GM19328 (cell line): ENCODE results near the gene RHOF.

ENCODE experiments used
- ATAC-seq: cut with Tn5 transposase; IDR thresholded peaks from one replicate; pipeline ENCODE4 v1.9.1; 2021; ENCODE audit warnings: mild to moderate bottlenecking, moderate library complexity; ENCODE audit not compliant: unreplicated experiment

The RHOF gene

DNA sequence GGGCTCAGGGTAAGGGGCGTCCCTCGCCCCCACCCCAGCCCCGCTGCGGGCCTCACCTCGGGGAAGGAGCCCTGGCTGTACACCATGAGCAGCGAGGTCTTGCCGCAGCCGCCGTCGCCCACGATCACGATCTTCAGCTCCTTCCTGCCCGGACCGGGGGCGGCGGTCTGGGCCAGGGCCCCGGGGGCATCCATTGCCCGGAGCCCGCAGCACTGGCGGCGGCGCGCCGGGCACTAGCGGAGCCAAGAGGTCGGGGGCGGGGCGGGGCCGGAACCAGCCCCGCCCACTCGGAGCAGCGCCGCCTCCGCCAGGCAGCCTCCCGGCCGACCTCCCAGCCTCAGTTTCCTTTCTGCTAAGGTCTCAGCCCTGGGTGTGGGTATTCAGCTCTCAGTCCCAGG, at the start of gene RHOF:
RHOF (minus strand) TSS at position 249 of the 398 bp plus-strand sequence; CDS start at position 194, 55 bp downstream.
- ATAC-seq, result peak; percentile 8

- ATAC-seq, result no peak
Observed at GRCh38 chr12:121839993-121840761, 46.7 kb upstream of the RHOF start.

- peak; percentile 87 for ATAC-seq
Observed at GRCh38 chr12:121839106-121839992, 45.9 kb upstream of the RHOF start.

GRCh38 chr12:121838126-121838525, 44.6 kb upstream of the RHOF start:
- no peak for ATAC-seq

DNA sequence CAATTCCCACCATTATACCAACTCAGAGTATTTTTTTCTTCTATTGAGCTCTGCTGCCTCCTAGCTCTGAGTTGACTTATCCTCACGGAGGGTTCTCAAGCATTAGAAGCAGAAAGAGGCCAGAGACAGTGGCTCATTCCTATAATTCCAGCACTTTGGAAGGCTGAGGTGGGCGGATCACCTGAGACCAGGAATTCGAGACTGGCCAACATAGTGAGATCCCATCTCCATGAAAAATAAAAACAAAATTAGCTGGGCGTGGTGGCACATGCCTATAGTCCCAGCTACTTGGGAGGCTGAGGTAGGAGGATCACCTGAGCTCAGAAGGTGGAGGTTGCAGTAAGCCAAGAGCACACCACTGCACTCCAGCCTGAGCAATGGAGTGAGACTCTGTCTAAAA, 44.2 kb upstream of the RHOF start:
- ATAC-seq, result no peak

DNA sequence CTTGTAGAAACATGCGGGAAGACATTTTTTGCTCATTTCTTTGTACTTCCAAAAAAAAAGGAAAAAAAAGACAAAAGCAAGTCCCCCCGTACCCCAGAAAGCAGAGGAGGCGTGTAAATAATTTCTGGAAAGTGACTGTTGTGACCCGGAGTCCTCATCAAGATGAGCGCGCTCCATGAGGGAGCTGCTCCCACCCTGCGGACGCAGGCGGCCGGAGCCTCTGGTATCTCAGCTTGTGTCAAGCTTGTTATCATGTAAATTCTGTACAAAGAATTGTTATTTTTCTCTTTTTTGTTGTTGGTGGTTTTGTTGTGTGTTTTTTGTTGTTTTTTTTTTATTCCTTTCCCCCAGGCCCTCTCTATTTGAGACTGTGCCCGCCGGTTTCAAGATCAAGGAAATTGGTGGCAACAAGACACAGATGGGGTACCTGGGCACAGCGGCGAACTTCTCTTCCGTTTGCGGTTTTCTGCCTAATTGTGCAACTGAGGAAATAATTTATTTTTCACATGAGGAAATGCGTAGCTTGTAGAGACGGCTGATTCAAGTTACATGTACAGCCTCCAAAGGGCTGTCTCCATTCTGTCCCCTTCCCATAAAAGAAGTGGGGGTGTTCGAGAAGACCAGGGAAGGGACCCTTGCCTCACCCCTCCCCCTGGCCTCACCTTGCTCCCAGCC, 38.2 kb upstream of the RHOF start:
- no peak for ATAC-seq

GRCh38 chr12:121830588-121831265, 37.2 kb upstream of the RHOF start:
- ATAC-seq, result no peak

GRCh38 chr12:121830134-121830533, 36.6 kb upstream of the RHOF start:
- no peak for ATAC-seq

DNA sequence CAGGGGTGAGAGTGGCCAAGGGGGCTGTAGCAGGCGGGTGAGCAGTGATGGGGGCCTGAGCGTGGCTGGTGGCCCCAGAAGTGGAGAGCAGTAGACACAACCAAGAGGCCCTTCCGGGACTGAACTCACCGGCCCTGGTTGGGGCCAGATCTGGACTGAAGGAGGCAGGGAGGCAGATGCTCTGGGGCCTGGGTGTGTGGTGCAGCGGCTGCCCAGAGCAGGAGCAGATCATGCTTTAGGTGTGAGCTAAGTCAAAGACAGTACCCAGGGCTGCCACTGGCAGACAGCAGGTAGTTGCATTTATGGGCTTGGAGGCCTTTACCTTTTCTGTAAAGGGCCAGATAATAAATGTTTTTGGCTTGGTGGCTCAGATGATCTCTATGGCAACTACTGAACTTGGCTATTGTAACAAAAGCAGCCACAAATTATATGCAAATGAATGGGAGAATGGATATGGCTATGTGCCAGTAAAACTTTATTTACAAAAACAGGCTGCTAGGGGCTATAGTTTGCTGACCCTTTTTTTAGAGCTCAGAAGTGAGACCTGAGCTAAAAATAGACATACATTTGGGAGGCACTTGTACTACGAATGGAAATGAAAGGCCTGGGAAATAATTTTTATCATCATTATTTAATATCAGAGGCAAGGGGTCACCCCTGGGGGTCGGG, 35.9 kb upstream of the RHOF start:
- no peak for ATAC-seq

DNA sequence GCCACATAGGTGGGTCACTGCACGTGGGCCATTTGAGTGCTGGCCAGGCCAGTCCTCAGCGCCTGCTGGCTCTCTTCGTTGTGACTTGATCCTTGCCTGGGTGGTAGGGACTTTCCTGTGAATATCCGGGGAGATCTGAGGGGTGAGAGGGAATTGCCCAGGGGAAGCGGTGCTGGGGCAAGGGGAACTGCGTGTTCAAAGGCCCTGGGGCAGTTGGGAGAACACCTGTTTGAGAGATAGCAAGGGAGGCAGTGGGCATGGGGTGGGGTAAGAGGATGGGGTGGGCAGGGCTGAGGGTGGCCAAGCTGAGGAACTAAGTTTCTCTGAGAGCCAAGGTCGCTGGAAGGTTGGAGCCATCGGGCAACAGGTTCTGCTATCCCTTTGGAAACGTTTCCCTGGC, 35.3 kb upstream of the RHOF start:
- no peak for ATAC-seq

GRCh38 chr12:121828306-121828705, 34.8 kb upstream of the RHOF start:
- no peak for ATAC-seq

DNA sequence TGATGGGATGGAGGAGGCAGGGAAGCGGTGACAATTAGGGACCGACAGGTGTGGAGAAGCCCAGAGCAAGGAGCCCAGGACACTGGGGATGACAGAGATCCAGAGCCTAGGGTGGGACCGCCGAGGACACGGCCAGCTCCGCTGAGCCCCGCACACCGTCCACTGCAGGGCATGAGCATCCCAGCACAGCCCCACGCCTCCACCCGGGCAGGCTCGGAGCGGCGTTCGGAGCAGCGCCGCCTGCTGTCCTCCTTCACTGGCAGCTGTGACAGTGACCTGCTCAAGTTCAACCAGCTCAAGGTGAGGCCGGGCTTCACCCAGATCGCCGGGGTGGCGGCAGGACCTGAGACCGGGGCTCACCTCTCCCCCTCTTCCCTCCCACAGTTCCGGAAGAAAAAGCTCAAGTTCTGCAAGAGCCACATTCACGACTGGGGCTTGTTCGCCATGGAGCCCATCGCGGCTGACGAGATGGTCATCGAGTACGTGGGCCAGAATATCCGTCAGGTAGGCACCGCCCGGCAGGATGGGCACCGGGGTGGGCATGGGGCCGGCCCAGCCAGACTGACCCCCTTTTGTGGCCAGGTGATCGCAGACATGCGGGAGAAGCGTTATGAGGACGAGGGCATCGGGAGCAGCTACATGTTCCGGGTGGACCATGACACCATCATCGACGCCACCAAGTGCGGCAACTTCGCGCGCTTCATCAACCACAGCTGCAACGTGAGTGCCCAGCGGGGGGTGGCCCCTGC, 34.0 kb upstream of the RHOF start:
- no peak for ATAC-seq

- ATAC-seq, result no peak
Observed at GRCh38 chr12:121826318-121827150, 33.0 kb upstream of the RHOF start.

DNA sequence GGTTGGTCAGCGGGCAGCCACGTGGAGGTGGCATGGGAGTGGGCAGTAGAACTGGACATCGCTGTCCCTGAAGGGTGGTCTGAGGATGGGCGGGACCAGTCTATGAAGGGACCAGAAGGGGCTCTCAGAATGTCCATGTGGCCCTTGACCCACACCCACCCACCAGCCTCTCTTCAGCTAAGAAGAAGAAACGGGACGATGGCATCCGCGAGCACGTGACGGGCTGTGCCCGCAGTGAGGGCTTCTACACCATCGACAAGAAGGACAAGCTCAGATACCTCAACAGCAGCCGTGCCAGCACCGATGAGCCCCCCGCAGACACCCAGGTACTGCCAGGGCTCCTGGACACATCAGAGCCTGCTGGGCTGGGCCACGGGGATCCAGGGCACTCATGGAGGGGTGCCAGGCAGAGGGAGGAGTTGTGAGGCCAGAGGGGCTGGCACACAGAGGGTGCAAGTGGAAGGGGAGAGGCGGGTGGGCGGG, 31.6 kb upstream of the RHOF start:
- no peak for ATAC-seq

GRCh38 chr12:121823727-121824115, 30.2 kb upstream of the RHOF start:
- ATAC-seq, result no peak

- ATAC-seq, result no peak
Observed at GRCh38 chr12:121823101-121823726, 29.7 kb upstream of the RHOF start.

DNA sequence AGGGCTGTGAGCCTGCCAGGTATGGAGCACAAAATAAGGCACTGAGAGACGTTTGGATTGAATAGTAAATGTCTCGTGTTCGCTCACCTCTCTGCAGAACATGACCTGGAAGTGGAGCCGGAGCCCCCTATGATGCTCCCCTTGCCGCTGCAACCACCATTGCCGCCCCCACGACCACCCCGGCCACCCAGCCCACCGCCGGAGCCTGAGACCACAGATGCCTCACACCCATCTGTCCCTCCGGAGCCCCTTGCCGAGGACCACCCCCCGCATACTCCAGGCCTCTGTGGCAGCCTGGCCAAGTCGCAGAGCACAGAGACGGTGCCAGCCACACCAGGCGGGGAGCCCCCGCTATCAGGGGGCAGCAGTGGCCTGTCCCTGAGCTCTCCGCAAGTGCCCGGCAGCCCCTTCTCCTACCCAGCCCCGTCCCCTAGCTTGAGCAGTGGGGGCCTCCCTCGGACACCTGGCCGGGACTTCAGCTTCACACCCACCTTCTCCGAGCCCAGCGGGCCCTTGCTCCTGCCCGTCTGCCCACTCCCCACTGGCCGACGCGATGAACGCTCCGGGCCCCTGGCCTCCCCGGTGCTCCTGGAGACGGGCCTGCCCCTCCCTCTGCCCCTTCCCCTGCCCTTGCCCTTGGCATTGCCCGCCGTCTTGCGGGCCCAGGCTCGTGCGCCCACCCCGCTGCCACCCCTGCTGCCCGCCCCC, 29.1 kb upstream of the RHOF start:
- ATAC-seq, result no peak

DNA sequence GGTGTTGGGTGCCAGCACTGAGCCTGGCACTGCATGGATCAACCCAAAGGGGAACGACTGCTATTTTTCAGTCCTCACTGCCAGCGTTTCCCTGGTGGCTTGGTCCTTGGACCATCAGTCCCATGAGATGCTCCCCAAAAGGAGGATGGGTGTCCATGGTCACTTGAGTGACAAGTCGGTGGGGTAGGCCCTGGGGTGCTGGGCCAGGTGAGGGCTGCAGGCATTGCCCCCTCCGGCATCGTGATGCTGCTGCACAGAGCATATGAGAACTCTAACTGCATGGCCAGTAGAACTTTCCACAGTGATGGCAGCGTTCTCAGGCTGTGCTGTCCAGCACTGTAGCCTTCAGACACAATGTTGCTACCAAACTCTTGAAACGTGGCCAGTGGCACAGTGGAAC, 26.6 kb upstream of the RHOF start:
- no peak for ATAC-seq
